Measurements from ENCODE around the gene TMCO4.

The TMCO4 gene

DNA sequence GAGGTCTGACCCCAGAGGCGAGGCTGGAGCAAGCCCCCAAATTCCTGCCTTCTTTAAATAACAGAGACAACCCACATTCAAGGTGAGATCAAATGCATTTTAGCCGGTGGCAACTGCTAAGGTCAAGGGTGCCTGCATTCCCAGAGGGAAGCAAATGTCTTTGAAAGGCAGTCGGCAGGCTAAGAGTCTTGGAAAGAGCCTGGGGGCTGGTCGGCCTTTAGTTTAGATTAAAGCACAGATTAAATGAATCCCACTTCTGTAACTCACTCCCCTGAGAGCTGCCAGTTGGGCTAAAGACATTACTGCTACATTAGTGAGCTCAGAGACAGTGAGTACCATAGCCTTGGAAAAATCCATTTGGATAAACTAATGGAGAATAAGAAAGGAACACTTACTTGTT is 75.8 kb downstream of the TMCO4 start:
- in situ Hi-C loops (cut with MboI; ENCODE audit: low sequenced_read_pairs) = no loop called here

DNA sequence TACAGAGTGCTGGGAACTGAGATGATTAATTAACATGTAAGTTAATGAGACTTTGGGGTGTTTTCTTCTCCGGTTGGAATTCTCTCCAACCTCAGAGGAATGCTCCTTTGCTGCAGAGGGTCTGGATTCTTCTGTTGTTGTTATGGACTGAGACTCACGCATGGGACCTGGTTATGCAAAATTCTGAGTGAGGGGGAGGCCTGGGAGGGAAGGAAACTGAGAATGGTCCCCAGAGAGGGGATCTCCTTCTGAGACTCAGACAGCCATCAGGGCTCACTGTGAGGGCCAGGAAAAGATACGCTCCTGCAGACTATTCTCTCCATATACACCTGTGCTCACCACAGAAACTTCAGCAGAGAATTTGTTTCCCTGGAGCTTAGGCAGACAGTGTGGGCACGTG is 78.7 kb downstream of the TMCO4 start:
- in situ Hi-C loops (cut with MboI; ENCODE audit: low sequenced_read_pairs) = no loop called here

DNA sequence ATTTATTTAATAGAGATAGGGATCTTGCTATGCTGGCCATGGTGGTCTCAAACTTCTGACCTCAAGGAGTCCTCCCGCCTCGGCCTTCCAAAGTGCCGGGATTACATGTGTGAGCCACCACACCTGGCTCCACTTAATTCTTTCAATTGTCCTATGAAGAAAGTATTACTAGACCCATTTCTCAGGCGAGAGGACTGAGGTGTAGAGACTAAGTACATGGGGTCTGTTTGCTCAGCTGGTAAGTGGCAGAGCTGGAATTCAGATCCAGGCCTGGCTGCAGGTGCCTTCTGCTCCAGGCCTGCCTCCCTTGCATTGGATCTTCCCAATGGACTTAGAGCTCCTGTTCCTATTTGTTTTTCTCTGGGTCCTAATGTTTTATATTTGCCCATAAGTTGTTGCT is 79.5 kb downstream of the TMCO4 start:
- in situ Hi-C loops (cut with MboI; ENCODE audit: low sequenced_read_pairs) = no loop called here

DNA sequence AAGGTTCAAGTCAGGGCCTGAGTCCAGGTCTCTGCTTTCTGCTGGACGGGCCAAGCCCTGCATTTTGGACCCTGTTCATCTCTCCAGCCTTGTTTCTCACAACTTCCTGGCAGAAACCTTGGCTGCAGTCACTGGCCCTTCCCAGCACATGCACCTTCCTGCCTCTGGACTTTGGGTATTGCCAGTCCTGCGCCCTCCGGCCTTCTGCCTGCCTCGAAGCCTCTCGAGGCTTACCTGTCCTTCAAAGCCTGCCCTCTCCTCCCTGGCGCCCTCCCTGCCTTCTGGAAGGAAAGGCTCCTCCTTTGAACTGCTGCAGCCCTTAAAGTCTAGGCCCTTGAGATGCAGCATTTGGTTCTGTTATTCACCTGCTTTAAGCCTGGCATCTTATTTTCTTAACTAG is 82.2 kb downstream of the TMCO4 start:
- in situ Hi-C loops (cut with MboI; ENCODE audit: low sequenced_read_pairs) = no loop called here

DNA sequence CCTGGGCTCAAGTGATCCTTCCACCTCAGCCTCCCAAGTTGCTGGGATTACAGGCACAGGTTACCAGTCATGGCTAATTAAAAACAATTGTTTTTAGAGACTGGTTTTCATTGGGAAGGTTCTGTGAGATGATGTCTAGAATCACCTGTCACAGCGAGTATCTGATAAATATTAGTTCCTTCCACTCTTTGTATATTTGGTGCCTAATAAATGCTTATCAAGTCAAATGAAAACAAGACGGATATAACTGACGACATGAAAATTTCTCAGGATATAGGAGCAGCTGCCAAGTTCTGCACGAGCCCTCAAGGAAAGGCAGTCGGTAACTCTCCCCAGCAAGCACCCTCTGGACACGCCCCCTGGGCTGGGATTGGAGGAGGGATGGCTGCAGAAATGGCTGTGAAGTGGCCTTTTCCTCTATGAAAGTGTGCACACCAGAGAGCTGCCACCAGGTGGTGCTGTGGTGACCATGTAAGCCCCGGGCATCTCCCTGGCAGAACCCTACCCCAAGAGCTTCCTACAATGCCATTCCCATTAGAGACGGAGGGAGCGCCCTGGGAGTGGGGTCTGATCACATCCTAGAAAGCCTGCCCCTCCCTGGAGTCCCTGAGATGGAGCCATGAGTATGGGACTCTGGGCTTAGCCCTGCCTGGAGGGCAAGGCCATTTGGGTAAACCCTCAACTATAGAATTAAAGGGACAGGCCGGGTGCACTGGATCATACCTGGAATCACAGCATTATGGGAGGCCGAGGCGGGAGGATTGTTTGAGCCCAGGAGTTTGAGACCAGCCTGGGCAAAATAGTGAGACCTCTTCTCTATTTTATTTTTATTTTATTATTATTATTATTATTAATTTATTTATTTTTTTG is 84.1 kb downstream of the TMCO4 start:
- in situ Hi-C loops (cut with MboI; ENCODE audit: low sequenced_read_pairs) = no loop called here

DNA sequence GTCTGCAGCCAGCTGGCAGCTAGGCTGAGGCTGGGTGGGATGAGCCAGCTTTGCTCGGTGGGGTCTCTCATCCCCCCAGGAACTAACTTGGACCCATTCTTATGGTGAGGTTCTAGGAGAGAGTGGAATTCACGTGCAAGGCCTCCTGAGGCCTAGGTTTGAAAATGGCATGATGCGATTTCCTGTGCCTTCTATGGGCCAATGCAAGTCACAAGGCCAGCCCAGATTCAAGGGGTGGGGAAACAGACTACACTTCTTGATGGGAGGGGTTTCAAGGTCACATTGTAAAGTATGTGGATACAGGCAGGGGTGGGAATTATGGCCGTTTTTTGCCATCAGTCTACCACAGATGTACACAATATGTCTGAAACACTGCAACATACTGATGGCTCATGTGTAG is 86.8 kb downstream of the TMCO4 start:
- in situ Hi-C loops (cut with MboI; ENCODE audit: low sequenced_read_pairs) = no loop called here

DNA sequence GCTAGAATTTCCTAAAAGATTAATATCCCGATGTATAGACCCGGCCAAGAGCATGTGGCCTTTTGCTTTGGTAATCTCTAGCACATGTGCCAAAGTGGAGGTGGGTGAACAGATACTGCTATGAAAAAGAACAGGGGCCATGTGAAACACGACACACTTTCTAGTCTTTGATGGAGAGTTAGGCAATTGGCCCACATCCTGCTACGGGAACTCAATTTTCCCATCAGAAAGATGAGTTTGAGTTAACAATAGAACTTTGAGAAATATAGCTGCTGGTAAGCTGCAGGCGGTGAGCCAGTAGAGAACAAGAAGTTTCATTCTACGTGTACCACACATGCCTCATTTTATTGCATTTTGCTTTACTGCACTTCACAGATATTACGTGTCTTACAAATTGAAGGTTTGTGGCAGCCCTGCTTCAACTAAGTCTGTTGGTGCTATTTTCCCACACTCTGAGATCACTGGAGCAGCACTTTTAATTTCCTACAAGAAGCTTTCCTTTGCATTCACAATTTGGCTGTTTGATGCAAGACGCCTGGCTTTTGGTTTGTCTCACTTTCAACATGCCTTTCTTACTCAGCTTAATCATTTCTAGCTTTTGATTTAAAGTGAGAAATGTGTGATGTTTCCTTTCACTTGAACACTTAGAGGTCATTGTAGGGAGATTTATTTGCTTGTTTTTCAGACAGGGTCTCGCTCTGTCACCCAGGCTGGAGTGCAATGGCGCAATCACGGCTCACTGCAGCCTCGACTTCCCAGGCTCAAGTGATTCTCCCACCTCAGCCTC is 88.7 kb downstream of the TMCO4 start:
- in situ Hi-C loops (cut with MboI; ENCODE audit: low sequenced_read_pairs) = no loop called here

DNA sequence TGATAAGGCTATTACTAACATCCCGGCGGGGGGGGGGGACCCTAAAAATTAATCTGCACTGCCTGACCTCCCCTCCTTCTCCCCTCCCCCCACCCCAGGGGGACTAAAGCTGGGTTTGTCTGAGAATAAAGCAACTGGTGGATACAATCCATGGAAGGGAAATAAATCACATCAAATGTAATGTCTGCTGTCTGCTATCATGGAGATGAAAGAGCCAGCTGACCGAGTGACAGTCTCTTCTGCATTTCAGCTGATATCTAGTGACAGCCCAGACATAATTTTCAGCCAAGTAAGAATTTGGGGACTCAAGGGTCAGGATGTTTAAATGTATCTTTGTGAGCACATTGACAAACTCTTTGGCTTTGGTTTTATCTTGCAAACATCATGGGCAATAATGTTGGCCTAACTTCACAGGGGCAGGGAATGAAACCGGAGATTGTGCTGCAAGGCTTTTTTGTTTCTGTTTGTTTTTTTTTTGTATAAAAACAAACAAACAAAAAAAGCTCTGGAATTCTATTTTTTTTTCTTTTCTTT is 90.4 kb downstream of the TMCO4 start:
- in situ Hi-C loops (cut with MboI; ENCODE audit: low sequenced_read_pairs) = no loop called here

DNA sequence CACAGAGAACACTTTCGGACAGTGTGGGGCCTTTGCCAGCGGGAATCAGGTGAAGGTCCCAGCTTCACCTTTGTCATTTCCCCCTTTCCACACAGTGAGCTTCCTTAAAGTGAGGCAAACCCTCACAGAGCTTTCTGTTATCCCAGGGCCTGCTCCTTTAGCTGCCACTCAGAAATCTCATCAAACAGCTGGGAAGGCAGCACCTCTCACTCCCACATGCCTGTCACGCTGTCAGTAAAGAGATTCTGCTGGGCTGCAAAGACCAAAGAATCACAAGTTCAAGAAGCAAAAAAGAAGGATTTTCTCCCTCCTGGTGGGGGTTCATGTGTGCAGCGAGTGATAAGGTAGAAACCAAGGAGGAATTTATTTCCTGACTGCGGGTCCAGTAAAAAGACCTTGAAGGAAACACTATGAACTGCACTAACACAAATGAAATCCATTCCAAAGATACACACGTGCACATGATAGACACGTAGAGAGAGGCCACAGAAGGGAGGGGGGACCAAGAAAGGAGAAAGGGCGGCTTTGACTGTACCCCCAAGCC is 91.1 kb downstream of the TMCO4 start:
- in situ Hi-C loops (cut with MboI; ENCODE audit: low sequenced_read_pairs) = no loop called here

DNA sequence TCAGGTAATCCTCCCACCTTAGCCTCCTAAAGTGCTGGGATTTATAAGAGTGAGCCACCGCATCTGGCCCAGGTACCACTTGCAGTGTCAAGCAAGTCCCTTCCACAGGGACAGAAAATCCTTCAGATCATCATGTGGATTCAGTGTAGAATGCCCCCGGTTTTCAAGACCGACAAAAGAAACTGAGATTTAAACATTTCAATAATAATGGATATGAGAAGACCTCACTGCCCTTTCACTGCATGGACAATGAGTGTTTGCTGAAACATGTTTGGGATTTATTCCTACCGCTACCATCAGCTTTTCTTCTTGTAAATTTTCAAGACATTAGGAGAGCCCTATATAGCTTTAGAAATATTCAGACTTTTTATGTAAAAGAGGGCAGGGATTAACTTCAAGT is 93.6 kb downstream of the TMCO4 start:
- in situ Hi-C loops (cut with MboI; ENCODE audit: low sequenced_read_pairs) = no loop called here

DNA sequence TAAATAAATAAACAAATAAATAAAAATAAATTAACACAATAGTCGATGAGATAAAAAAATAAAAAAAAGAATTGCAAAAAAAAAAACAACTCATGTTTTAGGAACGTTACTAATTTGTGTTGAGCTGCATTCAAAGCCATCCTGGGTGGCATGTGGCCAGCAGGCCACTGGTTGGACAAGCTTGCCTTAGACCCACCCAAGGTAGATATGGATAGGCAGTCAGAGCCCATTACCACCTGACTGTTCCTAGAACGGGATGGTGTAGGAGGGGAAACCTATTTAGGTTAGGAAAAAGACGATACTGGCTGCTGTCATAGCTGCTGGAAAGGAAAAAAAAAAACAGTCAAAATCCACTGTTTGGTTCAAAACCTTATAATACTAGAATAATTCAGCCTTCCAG is 94.3 kb downstream of the TMCO4 start:
- in situ Hi-C loops (cut with MboI; ENCODE audit: low sequenced_read_pairs) = no loop called here

DNA sequence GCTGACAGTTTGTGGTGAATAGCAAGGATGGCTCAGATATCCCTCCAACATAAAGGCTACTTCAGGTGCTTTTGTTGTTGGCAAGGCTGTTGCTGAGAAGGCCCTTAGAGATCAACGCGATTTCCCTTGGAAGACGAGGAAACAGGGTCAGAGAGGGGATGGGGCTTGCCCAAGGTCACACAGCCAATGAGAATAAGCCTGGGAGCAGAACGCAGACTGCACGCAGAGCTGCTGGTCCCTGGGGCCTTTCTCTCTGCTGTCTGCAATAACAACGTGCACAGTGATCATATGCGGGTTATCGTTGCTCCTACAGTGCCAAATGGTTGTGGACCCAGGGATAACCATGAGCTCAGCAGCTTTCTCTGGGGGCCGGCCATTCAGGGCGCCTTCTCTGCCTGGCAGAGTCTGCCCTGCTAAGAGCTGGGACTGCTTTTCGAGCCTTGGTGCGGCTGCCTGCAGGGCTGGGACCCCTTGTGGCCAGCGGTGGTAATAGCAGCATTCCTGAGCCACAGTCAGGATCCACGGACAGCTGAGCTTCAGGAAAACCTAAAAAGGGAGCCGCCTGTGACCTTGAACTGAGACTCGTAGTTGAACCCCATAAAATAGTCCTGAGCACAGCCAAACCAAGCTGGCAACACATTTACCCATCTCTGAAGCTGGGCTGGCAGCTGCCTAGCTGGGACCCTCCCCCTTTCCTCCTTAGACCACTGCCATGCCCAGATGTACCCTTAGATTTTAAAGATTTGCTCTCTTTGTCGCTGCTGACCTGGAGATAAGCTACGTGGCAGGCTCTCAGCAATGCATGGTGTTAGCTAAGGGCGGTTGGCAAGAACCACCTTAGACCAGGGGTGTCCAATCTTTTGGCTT is 95.2 kb downstream of the TMCO4 start:
- in situ Hi-C loops (cut with MboI; ENCODE audit: low sequenced_read_pairs) = no loop called here

DNA sequence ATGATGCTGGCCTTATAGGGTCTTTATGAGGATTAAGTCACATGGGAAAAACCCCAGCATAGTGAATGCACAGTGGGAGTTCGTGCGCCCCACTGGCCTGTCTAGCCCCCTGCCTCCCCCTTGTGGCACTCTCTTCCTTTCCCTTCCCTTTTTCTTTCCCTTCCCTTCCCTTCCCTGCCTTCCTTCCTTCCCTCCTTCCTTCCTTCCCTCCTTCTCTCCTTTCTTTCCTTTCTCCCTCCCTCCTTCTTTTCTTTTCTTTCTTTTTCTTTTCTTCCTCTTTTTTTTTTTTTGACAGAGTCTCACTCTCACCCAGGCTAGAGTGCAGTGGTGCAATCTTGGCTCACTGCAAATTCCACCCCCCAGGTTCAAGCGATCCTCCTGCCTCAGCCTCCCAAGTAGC is 96.4 kb downstream of the TMCO4 start:
- in situ Hi-C loops (cut with MboI; ENCODE audit: low sequenced_read_pairs) = no loop called here

DNA sequence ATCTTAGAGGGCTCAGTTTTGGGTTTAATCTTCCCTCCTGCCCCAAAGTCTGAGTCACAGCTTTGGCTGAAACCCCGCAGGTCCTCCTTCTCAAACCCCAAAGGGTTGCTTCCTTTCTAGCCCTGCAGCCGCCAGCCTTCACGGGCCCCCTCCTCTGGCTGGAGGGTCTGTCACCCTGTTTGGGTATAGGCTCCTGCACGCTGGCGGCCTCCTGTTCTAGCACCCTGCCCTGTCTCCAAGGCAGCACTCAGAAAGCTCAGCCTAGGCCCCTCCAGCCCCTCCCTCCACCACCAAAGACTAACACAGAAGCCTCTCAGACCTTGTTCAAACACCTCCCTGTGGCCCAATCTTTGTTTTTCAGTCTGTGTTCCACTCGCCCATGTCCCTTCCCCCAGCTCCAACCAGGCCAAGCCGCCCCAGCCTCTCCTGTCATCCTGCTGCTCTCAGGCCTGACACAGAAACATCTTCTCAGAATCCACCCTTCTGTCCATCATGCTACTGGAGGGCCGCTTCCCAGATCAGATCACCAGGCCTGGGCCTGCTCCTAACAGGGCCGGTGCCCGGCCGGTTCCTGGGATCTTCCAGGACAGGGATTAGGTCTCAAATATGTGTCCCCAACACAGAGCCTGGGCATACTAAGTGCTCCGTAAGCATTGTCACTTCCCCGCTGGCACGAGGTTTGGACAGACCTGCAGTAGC is 99.5 kb downstream of the TMCO4 start:
- in situ Hi-C loops (cut with MboI; ENCODE audit: low sequenced_read_pairs) = no loop called here

DNA sequence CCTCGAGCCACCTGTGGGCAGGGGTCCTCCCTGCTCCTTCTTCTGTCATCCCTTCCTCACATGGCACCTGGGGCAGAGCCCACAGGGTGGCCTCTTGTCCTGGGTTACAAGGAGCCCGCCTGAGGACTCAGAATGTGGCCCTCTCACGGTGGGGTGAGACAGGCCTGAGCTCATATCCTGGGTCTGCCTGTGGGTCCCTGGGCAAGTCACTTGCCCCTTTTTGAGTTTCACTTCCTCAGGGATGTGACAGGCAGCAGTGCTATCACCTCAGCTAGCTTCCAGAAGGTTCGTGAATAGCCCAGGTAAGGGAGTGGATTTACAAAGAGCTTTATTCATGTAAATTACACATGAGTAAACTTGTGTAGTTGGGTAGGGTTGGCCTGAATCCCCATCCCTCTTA is 101.5 kb downstream of the TMCO4 start:
- in situ Hi-C loops (cut with MboI; ENCODE audit: low sequenced_read_pairs) = no loop called here

DNA sequence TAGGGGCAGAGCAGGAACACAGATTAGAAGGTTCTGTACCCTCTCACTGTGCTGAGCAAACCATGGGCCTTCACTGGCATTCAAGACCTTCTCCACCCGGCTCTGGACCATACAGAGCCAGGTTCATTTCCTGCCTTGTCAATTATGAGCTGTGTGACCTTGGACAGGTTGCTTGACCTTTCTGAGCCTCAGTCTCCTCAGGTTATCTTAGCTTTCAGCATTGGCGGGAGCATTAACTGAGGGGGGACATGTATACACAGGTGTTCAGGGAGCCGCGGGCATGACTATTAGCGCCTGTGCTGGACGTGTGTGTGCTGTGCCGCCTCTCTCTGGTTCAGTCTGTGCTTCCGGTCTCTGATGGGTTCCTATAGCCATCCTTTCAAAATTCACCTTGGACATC is 102.9 kb downstream of the TMCO4 start:
- in situ Hi-C loops (cut with MboI; ENCODE audit: low sequenced_read_pairs) = no loop called here

DNA sequence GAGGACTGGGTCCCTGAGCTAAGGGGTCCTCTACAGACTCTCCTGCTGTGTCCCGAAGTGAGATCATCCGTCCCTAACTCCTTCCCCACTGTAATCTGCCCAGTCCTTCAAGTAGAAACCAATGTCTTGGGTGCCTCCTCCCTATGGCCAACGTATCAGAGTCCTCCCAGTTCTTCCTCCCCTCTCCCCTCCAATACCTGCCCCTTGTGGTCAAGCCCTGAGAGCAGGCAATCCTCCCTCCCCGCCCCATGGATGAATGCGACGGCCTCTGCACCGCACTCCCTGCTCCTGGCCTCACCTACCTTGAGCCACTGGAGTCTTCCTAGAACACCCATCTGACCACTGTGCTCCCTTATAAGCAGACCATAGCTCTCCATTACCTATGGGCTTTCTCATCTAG is 103.9 kb downstream of the TMCO4 start:
- in situ Hi-C loops (cut with MboI; ENCODE audit: low sequenced_read_pairs) = no loop called here

DNA sequence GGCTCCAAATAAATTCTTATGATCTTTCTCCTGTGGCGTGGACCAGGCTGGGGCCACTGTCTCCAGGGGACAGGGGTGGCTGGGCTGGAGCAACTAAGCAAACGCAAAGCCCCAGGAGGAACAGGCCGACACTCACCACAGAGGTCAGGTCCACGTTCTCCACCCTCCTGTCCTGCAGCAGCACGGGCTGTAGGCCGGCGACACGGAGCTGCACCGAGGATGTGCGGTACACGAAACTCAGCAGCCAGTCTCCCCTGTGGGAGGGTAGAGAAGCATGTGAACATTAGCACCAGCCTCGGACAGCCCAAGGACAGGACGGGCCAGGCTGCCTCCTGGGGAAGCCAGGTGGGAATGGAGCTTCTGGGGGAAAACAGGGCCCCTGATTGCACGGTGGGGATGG is 105.4 kb downstream of the TMCO4 start:
- in situ Hi-C loops (cut with MboI; ENCODE audit: low sequenced_read_pairs) = no loop called here

DNA sequence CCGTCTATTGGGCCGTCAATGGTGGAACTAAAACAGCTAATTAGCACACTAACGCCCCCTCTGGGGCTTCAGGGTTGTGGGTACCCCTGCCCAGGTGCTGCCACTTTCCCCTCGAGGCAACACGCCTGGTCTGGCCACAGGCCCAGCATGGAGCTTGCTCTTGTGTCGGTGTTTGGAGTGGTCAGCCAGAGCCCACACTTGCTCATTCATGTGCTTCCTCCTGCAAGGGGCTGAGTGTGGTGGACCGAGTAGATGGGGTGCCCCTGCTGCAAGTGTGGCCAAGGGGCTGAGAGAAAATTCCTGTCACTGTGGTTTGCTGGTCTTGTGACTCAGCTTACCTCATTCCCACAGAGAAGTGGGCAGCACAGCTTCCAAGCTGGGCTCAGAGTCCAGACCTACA is 109.4 kb downstream of the TMCO4 start:
- in situ Hi-C loops (cut with MboI; ENCODE audit: low sequenced_read_pairs) = no loop called here

DNA sequence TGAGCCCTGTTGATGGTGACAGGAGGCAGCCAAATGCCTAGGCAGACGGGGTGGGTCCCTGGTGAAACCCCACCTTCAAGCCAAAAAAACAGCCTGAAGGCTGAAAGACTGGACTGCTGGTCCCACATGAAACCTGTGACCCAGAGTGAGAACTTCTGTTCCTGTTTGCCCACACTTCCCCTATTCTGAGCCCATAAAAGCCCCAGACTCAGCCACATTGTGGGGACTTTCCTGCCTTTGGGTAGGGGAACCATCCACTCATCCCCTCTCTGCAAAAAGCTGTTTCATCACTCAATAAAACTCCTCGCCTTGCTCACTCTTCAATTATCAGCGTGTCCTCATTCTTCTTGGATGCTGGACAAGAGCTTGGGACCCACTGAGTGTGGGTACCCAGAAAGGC is 109.9 kb downstream of the TMCO4 start:
- in situ Hi-C loops (cut with MboI; ENCODE audit: low sequenced_read_pairs) = no loop called here
